HG03064 (cell line): ENCODE measurements around the gene AGER.
"Not testable (repeated sequence)": the region's sequence is repeated elsewhere in the genome, so short reads cannot be mapped to it uniquely, and the experiment has no call there.

Experiments used
- ATAC-seq: cut with Tn5 transposase; IDR thresholded peaks from one replicate; pipeline ENCODE4 v1.9.1; 2021; ENCODE audit warnings: low read depth; ENCODE audit not compliant: unreplicated experiment

The AGER gene

DNA sequence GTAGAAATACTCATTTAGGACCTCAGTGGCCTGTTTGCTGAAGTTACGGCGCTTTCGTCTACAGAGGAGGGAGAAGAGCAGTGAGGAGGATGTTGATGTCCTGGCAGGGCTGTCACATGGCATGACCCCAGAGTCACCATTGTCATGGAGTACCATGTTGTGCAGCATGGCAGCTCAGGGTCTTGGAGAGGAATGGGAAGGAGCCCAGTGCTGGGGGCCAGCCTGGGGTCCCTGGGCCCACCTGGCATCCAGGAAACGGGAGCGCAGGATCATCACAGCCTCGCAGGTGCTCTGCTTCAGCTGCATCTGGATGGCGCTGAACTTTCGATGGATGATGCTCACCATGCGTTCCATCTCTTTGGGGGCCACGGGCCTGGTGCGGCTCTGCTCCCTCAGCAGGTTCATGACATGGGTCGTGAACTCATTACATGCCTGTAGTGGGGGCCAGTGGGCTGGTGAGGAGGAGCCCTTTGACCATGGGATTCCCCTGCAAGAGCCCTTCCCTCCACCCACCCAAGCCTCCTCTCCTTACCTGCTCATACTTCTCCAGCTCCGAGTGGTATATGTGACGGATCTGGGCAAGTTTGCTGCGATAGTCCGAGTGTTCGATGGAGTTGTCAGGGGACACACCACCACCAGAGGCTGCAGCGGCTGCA, 3.8 kb upstream of the AGER start:
- not testable (repeated sequence) for ATAC-seq

DNA sequence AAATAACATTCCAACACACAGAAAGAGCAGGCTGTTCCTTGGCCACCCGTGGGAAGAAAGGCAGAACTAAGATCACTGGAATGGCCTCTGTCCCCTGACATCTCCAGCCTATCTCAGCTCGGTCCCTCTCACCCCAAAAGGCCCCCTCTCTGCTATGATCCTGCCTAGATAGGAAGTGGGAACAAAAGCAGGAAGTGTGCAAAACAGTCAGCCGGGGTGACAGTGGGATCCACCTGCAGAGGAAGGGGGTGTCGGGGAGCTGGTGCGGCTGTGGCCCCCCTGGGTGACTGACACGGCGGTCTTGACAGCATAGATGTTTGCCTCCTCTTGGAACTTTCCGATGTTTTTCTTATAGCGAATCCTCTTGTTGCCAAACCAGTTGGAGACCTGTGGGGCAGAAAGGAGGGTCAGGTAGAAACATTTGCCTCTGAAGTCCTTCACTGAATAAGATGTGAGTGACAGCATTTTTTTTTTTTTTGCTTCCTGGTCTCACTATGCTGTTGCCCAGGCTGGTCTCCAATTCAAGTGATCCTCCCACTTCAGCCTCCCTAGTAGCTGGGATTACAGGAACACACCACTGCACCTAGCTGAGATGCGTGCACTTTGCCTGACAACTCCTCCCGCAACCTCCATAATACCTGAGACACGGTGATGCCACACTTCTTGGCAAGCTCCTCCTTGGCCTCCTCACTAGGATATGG, 3.1 kb upstream of the AGER start:
- ATAC-seq, result no peak

DNA sequence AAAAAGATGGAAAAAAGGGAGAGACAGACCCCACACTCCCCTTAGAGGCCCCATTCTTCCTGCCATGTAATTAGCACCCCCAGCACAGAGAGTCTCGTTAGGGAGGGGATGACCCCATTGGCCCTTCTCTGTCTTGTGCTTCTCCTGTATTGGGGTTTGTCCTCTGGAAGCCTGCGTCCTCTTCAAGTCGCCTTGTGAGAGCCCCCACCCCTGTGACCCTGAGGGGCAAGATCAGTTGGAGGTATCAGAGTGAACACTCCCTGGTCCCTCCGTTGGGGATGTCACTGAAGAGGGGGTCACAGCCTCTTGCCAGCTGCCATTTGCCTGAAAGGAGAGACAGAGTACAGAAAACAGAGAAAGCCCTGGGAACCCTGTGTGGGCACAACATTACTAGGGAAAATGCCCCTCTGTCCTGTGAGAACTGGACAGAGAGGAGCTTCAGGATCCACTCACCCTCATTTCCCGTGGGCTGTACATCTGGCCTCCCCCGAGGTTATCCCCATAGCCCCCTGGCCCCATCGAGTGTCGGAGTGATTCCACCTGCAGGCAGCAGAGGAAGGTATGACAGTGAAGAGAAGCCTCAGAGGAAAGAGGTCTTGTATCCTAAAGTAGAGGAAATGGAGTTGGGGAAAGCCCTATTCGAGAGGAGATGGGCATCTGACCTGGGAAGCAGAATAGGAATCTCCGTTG, 2.2 kb upstream of the AGER start:
- not testable (repeated sequence) for ATAC-seq

DNA sequence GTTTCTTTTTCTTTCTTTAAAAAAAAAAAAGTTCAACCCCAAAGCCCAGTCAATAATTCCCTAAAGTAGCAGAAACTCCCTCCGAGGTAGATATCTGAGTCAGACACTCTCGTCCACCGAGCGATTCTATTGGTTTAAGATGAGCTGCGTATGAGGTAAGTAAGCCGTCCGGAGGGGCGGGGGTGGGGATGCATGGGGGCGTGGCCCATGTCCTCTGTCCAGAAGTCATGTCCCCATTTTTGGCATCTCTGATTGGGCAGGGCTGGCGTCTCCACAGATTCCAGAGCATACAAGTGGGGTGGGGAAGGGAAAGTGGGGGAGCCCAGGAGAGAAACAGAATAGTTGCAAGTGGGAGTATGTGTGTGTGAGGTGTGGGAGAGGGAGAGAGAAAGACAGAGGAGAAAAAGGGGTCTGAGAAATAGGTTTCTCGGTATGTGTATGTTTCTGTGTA, 1.7 kb upstream of the AGER start:
- not testable (repeated sequence) for ATAC-seq

DNA sequence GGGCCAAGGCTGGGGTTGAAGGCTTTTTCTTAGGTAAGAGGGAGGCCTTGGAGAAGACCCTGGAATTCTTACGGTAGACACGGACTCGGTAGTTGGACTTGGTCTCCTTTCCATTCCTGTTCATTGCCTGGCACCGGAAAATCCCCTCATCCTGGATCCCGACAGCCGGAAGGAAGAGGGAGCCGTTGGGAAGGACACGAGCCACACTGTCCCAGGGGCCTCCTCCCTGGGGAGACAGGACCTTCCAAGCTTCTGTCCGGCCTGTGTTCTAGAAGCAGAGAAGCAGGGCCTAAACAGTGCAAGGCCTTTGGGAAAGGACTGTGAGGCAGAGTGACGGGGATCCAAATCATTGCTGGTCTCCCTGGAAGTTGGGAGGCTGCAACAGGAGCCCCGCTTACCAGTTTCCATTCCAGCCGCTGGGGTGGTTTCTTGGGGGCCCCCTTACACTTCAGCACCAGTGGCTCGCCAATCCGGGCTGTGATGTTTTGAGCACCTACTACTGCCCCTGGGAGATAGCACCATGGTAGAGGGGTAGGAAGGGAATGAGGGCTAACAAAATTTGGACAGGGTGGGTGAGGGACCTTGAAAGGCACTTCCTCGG, 470 bp downstream of the AGER start:
- no peak for ATAC-seq

DNA sequence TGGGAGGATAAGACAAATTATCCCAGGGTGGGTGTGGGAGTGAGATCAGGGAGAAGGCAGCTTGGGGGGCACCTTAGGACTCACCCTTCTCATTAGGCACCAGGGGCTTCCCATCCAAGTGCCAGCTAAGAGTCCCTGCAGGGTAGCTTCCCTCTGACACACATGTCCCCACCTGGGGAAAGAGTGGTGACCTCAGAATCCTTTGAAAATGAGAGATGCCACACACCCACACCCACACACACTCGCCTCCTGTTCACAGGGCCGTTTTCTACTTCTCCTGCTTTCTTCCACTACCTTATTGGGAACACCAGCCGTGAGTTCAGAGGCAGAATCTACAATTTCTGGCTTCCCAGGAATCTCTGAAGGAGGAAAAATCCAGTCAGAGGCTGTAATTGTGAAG, 1.0 kb downstream of the AGER start:
- no peak for ATAC-seq

DNA sequence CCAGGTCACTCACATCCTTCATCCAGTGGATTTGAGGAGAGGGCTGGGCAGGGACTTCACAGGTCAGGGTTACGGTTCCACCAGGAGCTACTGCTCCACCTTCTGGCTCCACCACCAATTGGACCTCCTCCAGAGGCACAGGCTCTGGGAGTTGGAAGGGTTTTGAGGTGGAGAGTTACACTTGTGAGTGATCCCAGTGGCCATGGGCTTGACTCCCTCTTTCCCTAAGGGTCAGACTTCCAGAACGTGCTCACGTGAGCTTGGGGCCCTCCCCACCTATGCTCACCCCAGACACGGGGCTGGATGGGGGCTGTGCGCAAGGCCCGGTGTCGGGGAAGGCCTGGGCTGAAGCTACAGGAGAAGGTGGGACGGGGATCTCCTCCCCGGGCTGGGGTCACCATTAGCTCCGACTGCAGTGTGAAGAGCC, 1.5 kb downstream of the AGER start:
- ATAC-seq, result no peak

DNA sequence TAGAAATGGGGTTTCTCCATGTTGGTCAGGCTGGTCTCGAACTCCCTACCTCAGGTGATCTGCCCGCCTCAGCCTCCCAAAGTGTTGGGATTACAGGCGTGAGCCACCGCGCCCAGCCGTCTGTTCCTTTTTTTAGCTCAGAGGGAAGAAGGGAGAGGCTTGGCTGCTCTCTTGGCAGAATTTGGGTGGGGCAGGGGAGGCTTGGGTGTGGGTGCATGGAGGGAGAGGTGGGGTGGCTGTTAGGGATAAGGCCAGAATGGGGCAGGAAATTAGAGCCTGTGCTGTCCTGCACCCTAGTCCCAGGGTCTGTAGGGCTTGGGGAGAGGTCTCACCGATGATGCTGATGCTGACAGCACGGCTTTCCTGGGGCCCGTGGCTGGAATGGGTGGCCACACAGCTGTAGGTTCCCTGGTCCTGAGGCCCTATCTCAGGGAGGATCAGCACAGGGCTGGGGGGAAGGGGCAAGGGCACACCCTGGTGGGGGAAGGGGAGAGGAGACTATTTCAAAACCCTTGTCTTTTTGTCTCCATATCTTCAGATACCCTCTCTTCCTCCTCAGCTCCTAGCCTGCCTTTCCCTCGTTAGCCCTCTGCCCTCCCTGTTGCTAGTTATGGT, 2.0 kb downstream of the AGER start:
- ATAC-seq, result no peak

DNA sequence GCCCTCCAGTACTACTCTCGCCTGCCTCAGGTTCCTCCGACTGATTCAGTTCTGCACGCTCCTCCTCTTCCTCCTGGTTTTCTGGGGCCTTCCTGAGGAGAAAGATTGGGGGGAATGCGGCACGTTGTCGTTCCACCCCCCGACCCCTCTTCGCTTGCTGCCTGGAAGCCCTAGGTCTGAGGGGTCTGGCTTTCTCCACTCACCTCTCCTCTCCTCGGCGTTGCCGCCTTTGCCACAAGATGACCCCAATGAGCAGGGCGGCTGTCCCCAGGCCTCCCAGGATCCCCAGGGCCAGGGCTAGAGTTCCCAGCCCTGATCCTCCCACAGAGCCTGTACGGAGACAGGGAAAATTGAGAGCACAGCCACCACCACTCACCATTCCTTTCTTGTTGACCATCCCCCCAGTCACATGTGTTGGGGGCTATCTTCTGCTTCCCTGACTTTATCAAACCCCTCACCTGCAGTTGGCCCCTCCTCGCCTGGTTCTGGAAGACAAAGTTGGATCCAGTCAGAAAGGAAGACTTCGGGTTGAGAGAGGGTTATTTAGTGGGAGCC, 2.8 kb downstream of the AGER start:
- ATAC-seq, result no peak

DNA sequence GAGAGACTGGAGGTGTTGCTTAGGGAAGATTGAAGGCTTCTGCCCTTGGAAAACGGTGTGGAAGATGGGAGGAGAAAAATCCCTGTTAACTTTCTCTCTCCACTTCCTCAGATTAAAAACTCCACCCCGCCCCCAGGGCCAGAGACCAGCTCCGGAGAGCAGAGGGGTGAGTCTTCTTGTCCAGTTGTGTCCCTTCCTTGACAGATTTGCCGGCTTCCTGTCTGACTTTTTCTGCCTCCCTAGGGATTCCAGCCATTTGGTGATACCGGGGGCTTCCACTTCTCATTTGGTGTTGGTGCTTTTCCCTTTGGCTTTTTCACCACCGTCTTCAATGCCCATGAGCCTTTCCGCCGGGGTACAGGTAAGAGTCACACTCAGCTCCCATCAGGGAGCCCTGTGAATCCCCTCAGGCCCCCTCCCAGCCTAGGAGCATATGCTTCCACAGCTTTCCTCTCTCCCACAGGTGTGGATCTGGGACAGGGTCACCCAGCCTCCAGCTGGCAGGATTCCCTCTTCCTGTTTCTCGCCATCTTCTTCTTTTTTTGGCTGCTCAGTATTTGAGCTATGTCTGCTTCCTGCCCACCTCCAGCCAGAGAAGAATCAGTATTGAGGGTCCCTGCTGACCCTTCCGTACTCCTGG, 4.2 kb downstream of the AGER start:
- ATAC-seq, result no peak

DNA sequence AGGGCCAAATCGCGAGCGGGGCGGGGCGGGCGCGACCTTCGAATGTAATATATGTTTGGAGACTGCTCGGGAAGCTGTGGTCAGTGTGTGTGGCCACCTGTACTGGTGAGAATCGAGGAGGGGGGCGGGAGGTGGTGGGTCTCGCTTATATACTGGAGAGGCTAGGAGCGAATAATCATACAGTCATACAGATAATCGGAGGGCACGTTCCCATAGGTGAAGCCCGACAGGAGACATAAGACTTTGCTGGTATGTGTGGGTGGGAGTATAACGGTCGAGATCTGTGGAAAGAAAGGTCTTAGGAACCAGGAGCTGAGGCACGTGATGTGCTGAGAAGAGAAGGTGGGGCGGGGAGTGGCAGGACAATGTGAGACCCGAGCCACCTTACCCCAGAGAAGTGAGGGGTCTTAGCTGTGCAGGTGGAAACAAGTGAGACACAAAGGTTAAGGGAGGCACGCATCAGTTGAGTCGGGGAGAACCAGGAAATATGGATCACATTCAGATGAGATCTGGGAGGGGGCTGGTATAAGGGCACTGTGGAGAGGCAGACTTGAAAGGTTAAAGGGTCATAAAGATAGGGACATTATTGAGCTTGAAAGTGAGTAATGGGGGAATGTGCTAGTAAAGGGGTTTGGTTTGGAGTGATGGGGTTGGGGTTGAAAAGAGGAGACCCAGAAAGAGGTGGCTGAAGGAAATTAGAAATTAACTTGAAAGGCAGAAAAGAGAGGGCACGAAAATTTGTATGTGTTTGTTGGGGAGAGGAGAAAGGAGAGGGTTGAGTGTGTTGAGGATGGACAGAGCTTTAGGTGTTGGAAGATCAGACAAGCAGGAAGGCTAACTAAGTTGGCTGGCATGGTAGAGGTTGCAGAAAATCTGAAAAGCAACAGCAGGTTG, 5.3 kb downstream of the AGER start:
- ATAC-seq, result no peak

DNA sequence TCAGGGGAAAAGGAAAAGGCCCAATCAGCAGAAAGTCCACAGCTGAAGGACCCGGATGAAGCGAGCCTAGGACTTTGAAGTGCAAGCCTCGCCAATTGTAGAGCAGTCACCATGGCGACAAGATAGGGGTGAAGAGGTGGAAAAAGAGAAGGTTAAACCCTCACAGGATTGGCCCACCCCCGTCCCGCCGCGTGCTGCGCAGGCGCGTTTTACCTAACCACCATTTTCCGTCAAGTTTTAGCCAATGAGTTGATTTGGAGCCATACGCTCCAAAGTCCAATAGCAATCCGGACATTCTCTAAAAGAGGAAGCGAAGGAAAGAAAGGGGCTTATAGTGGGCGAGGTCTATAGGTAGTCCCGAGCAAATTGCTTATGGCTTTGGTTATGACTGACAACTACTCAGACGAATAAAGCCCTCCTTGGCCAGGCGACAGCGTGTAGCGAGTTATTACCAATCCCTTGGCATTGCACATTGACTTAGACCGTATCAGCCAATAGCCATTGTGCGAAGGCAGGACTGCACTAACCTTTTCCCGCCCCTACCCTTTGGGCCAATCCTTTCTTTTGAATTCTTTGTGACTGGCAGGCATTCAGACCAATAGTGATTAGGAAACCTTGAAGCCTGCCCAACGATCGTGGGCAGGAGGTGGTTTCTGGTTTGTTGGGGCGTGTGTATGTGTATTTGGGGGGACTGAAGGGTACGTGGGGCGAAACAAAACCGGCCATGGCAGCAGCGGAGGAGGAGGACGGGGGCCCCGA, 6.1 kb downstream of the AGER start, which contains the start of gene RNF5:
RNF5 (plus strand) TSS at position 618 of the 759 bp plus-strand sequence; CDS start at position 725, 107 bp downstream.
- peak; percentile 86 for ATAC-seq

DNA sequence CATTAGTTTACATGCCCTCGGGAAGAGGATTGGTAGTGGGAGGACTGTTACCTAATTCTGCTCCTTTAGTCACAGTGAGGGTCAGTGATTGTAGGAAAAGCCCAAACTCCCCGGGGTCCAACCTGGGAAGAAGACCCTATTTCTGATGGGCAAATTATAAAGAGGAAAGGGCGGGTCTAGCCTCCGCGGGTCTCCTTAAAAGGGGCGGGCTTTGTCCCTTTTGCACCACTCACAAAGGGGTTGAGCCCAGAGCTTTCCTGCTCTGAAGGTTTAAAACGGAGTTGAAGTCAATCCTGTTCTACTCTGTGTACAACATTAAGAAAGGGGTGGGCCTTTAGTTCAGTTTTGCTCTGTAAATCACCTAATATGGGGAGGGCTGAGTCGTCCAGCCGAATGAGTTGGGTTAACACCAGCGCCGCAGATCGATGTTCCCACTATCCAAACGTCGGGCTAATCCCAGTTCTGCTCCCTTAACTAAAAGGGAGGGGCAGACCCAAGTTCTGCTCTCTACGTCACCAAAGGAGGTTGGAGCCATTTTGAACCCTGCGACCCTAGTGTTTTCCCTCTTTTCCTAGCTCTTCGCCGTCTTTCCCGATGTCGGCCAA, 6.8 kb downstream of the AGER start:
- ATAC-seq, result no peak

DNA sequence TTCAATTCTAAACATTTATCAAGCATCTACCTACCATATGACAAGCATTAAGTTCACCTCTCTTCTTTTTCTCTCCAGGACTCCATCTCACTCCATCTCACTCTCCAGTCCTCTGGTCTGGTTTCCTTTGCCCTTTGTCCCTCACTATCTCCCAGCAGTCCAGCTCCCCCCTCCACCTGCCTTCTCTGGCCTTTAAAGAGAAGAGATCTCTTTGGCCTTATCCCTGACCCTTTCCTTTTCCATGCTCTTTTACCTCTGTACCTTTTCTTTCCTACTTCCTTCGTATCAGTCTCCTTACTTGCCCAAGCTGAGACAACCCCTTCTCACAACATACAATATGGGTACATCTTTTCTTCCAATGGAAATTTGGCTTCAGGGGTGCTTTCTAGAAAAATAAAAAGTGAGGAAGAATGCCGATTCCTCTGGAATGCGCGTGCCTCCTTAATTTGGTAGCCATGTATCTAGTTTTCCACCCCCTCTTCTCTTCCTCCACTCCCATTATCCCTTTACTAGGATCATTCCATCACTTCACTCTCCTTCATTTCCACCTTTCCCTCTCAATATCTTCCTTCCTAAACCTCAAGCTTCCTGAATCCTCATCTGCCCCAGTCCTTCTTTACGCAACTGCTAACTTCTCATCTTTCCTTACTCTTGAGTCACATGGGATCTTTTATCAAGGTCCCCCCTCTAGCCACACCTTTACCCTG, 7.4 kb downstream of the AGER start:
- no peak for ATAC-seq

DNA sequence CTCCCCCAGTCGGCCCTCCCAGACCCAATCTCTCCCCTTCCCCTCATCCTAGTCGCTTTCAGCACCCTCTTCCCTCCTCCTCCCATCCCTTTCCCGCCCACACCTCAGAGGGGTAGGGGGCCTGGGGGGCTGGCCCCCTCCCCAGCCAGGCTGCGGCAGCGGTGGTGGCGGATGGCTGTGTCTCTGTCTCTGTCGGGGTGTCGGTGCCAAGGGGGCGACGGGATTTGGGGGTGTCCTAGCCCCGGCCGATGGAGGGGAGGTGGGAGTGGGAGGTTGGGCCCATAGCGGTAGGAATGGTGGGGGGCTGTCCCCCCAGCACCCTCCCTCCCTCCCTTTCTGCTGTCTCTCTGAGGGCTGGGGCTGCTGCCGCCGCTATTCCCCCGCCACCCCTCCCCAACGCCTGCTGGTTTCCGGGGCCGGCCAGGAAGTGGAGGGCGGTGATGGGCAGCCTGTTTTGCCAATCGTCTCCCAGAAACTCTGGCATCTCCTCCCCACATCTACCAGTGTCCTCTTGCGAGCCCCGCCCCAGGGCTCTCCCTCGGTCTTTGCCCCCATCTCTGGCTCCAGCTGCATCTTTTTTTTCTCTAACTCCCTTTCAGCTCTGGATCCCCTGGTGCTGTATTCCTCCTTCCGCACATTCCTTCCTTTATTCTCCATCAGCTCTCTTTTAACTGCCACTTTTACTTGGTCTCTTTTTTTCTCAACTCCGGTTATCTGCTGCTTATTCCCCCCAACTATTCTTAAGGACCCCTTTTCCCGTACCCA, 8.2 kb downstream of the AGER start, which contains the start of gene AGPAT1:
AGPAT1 (minus strand) TSS at position 374 of the 765 bp plus-strand sequence. CDS start 4,588 bp downstream, outside the sequence.
- ATAC-seq, result no peak

DNA sequence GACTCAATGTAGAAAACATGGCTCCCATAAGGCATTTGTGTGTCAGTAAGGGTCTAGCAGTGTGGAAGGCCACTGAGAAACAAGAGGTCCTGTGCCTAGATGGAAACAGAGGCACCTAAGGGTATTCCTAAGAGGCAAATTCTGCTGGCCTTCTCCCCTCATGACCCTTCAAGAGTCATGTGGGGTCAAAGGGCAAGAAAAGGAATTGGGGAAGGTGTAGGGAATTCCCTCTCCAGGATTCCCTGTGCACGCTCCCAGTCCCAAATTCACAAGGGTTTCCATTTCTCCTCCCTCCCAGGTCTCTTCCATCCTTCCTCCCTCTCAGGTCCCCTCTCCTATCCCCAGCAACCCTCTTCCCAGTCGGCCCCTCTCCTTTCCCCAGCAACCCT, 8.7 kb downstream of the AGER start:
- no peak for ATAC-seq
